AG04449 (cell line): Measurements from ENCODE around the gene DNM3.
A peak's percentile ranks its signal among the peaks of the same experiment; 100 is the strongest.

ENCODE experiments used
- CTCF ChIA-PET: fragments of 350-600 bp; formaldehyde crosslinking; extraction: SDS; loops from one replicate; lab custom pipeline; 2021; ENCODE audit warnings: antibody characterized with exemption; lab: Yijun Ruan, JAX
- POLR2A ChIA-PET: fragments of 400-600, 350-600 bp; formaldehyde crosslinking; extraction: SDS; loops from one replicate; lab custom pipeline; 2020; ENCODE audit warnings: antibody characterized with exemption, inconsistent platforms; lab: Yijun Ruan, JAX
- DNase-seq: peaks from one replicate; pipeline ENCODE4 v3.0.0-alpha.2; 2010; ENCODE audit warnings: low read depth, low spot score
- H3K4me3 ChIP-seq: 2 replicates; pipeline ENCODE4 v1.5.1; 2011; ENCODE audit warnings: low read depth, mild to moderate bottlenecking, control low read depth, low read length
- TF ChIP-seq, protein P1 (sequence below): IDR thresholded peaks from one replicate; pipeline ENCODE4 v1.5.1; 2011; ENCODE audit warnings: mild to moderate bottlenecking, moderate library complexity, low read length, control low read depth, inconsistent platforms; ENCODE audit not compliant: insufficient read depth; ENCODE audit errors: missing control alignments

DNM3 gene

DNA sequence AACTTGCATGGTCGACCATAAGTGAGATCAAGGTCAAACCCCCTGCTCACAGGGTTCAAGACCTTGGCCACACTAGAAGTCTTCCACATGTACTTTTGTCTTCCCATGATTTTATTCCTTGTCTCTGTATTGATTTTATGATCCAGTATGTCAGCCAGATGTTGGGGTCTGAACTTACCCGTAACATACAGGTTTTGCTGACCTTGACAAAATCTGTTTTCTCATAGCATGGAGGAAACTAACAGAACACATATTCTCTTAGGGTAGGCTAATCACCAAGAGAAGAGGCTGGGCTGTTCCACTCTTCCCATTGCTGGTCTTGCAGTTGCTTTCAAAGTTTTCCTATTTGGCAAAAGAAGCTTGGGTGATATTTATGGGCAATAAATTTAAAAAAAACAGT lies 284.0 kb downstream of the DNM3 start:
- no peak for DNase-seq
- H3K4me3 ChIP-seq = no peak overlapping the region
- ChIA-PET POLR2A (no interaction called here), CTCF (no interaction called here)
- TF ChIP-seq, protein P1, sequence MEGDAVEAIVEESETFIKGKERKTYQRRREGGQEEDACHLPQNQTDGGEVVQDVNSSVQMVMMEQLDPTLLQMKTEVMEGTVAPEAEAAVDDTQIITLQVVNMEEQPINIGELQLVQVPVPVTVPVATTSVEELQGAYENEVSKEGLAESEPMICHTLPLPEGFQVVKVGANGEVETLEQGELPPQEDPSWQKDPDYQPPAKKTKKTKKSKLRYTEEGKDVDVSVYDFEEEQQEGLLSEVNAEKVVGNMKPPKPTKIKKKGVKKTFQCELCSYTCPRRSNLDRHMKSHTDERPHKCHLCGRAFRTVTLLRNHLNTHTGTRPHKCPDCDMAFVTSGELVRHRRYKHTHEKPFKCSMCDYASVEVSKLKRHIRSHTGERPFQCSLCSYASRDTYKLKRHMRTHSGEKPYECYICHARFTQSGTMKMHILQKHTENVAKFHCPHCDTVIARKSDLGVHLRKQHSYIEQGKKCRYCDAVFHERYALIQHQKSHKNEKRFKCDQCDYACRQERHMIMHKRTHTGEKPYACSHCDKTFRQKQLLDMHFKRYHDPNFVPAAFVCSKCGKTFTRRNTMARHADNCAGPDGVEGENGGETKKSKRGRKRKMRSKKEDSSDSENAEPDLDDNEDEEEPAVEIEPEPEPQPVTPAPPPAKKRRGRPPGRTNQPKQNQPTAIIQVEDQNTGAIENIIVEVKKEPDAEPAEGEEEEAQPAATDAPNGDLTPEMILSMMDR = no peak

DNA sequence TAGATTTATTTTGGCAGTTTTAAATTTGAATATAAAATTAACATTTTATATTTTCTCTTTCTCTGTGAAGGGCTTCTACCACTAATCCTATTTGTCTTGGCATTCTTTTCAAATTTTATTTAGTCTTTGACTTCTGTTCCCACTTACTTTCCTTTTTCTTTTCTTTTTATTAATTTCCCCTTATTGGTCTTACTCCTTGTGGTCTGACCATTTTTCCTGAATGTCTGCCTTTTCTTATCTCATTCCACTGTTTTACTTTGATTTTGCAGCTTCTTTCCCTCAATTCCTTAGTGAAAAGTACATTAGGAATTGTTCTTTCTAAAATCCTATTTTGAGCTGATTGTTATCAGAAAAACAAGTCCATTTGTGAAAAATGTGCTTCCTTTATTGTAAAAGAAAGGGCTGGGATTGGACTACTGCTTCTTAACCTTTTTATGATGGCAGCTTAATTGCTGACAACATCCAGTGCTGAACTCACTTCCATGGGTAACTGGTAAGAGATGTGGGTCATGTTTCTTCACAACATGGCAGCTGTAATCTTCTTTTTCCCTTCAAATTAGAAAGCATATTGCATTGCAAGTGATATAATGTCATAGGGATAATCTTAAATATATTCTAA lies 284.6 kb downstream of the DNM3 start:
- no peak overlapping the region for H3K4me3 ChIP-seq
- no peak for DNase-seq
- CTCF ChIA-PET = no interaction called here
- POLR2A ChIA-PET = interaction anchor here (0.7 kb wide), 1 partner anchor 19 kb away, joined by 3 read pairs; no protein-coding TSS in a partner anchor
- TF ChIP-seq, protein P1 = no peak

DNA sequence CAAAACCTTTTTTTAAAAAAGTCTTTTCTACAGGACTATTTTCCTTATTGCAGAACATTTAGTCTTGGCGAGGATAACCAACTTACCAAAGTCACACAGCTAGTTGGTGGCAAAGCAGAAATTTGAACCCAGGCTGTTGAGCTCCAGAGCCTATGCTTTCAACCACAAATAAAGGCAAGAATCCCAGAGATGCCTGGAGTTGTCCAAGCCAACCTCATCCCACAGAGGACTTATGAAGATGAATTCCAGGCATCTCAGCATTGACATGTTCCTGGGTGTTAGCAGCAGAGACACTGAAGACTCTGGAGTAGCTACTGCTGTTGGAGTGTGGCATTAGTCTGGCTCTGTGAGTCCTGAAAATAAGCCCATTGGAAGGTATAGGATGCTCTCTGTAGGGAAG lies 291.5 kb downstream of the DNM3 start:
- no peak for DNase-seq
- no peak overlapping the region for H3K4me3 ChIP-seq
- ChIA-PET POLR2A (interaction anchor here (0.9 kb wide), 1 partner anchor 12 kb away, joined by 3 read pairs; no protein-coding TSS in a partner anchor), CTCF (interaction anchor here (0.6 to 1.9 kb wide), 4 partner anchors 9 to 297 kb away, joined by 3 to 6 read pairs (median 4); no protein-coding TSS in a partner anchor)
- TF ChIP-seq, protein P1 = no peak

DNA sequence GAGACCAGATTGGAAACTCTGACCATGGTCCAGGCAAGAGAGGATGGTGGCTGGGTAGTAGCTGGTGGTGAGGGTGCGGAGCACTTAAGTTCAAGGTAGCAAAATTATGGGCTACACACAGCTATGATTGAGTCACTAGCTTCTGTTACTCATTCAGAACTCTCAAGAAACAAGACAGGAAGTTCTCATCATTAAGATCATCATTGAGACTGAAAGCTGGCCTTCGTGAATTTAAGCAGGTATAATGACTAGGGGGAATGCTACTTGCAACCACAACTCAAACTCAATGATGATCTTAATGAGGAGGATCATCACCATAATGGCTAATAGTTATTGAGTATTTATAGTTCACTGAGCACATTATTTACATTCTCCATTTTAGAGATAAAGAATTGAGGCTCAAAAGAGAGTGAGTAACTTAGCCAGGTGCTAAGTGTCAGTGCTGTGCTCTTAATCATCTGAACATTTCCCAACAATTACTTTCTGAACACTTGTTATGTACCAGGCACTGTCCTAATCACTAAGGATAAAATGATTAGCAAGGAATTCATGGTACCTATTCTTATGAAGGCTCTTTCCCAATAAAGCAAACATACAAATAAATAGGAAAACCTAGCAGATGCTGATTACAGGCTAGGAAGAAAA lies 292.9 kb downstream of the DNM3 start:
- DNase-seq = no peak
- POLR2A ChIA-PET = no interaction called here
- TF ChIP-seq, protein P1 = no peak
- no peak overlapping the region for H3K4me3 ChIP-seq
- CTCF ChIA-PET = interaction anchor here (1.2 to 2.0 kb wide), 4 partner anchors 8 to 294 kb away, joined by 3 to 6 read pairs (median 4); no protein-coding TSS in a partner anchor

DNA sequence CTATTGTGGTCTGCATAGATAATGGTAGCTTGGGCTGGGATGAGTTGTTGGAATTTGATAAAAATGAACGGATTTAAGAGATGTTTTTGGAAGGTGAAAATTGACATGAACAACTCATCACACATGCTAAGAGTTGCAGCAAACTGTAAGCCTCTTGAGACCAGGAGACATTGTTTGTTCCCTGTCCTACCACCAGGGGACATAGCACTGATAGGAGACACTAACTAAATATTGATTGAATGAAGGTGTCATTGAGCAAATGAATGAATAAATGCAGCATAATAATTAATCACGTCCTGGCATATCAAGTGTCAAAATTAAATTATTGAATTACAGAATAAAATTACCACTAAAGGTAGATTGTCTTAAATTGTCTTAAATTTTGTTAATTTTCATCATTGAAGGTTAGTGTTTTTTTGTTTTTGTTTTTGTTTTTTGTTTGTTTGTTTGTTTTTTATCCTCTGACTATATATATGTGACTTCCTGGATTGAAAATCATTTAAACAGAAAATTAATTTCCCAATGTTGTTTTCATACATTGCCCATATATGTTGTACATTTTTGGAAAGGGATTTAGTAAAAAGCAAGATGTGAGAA lies 293.9 kb downstream of the DNM3 start:
- CTCF ChIA-PET = interaction anchor here (1.3 to 2.0 kb wide), 2 partner anchors 133 to 293 kb away, joined by 3 to 6 read pairs; no protein-coding TSS in a partner anchor
- DNase-seq = no peak
- TF ChIP-seq, protein P1 = peak; percentile 9
- no peak overlapping the region for H3K4me3 ChIP-seq
- POLR2A ChIA-PET = interaction anchor here (0.6 to 1.0 kb wide), 2 partner anchors 25 to 223 kb away, joined by 3 to 4 read pairs; no protein-coding TSS in a partner anchor
